ENCODE measurements around the gene AMBP. TPM values are rescaled to one million over a fixed set of nuclear protein-coding genes. Genes with fewer than 3 reads are reported as not detected.

The AMBP gene
- polyA plus RNA-seq, 1 donor, result 3.6 TPM

GRCh38 chr9:114098936-114099668 lies 21.0 kb upstream of the AMBP start, which contains the start of gene KIF12:
Gene KIF12, minus strand, starts transcription at chr9:114099292. Its CDS starts 16 bp downstream, at chr9:114099276.
- no CpG with 5 or more reads among the region's 32 CpGs for WGBS (ENCODE audit: insufficient coverage, low lambda C conversion rate)
- Histone ChIP-seq H3K9me3 (ENCODE audit: control insufficient read depth, low read depth, low read length) (peaks cover 8% of the 10 kb centered on the region), H3K27ac (ENCODE audit: low read length) (peak within 1 kb of the TSS; percentile 98), H3K36me3 (ENCODE audit: control insufficient read depth, insufficient read depth, low read length) (peaks cover 23% of the 10 kb centered on the region), H3K4me3 (ENCODE audit: low read length) (peak within 1 kb of the TSS; percentile 62), H3K4me1 (ENCODE audit: control insufficient read depth, insufficient read depth, low read length) (peaks cover 26% of the 10 kb centered on the region), H3K27me3 (ENCODE audit: control insufficient read depth, insufficient read depth, low read length) (no peaks in the 10 kb centered on the region)
- peak; percentile 83 to 93 for DNase-seq

- Histone ChIP-seq H3K27ac (ENCODE audit: low read length) (peak overlapping the region; percentile 98), H3K36me3 (ENCODE audit: control insufficient read depth, insufficient read depth, low read length) (peaks cover 31% of the 10 kb centered on the region), H3K4me1 (ENCODE audit: control insufficient read depth, insufficient read depth, low read length) (peaks cover 26% of the 10 kb centered on the region), H3K27me3 (ENCODE audit: control insufficient read depth, insufficient read depth, low read length) (no peaks in the 10 kb centered on the region), H3K9me3 (ENCODE audit: control insufficient read depth, low read depth, low read length) (peaks cover 8% of the 10 kb centered on the region), H3K4me3 (ENCODE audit: low read length) (peak overlapping the region; percentile 62)
- WGBS (ENCODE audit: insufficient coverage, low lambda C conversion rate), result no CpG with 5 or more reads among the region's 77 CpGs
- peak; percentile 86 to 92 for DNase-seq
Observed at GRCh38 chr9:114098021-114098935, 20.2 kb upstream of the AMBP start.

- no peaks in the 10 kb centered on the region for H3K27me3 ChIP-seq (ENCODE audit: control insufficient read depth, insufficient read depth, low read length)
- DNase-seq, result peak in 1 of 2 donors; percentile 77
- H3K4me3 ChIP-seq (ENCODE audit: low read length), result peak overlapping the region; percentile 62
- H3K9me3 ChIP-seq (ENCODE audit: control insufficient read depth, low read depth, low read length), result peaks cover 4% of the 10 kb centered on the region
- H3K4me1 ChIP-seq (ENCODE audit: control insufficient read depth, insufficient read depth, low read length), result peaks cover 26% of the 10 kb centered on the region
- peak overlapping the region; percentile 70 for H3K27ac ChIP-seq (ENCODE audit: low read length)
- H3K36me3 ChIP-seq (ENCODE audit: control insufficient read depth, insufficient read depth, low read length), result peaks cover 38% of the 10 kb centered on the region
- no CpG with 5 or more reads among the region's 18 CpGs for WGBS (ENCODE audit: insufficient coverage, low lambda C conversion rate)
Observed at GRCh38 chr9:114097613-114098020, 19.5 kb upstream of the AMBP start.

- peaks cover 26% of the 10 kb centered on the region for H3K4me1 ChIP-seq (ENCODE audit: control insufficient read depth, insufficient read depth, low read length)
- no CpG with 5 or more reads among the region's 14 CpGs for WGBS (ENCODE audit: insufficient coverage, low lambda C conversion rate)
- DNase-seq, result peak in 1 of 2 donors; percentile 27
- peak overlapping the region; percentile 62 for H3K4me3 ChIP-seq (ENCODE audit: low read length)
- H3K9me3 ChIP-seq (ENCODE audit: control insufficient read depth, low read depth, low read length), result no peaks in the 10 kb centered on the region
- H3K27ac ChIP-seq (ENCODE audit: low read length), result peak overlapping the region; percentile 70
- peaks cover 44% of the 10 kb centered on the region for H3K36me3 ChIP-seq (ENCODE audit: control insufficient read depth, insufficient read depth, low read length)
- no peaks in the 10 kb centered on the region for H3K27me3 ChIP-seq (ENCODE audit: control insufficient read depth, insufficient read depth, low read length)
Observed at GRCh38 chr9:114096866-114097612, 18.9 kb upstream of the AMBP start.

GRCh38 chr9:114096041-114096511 lies 18.0 kb upstream of the AMBP start:
- WGBS (ENCODE audit: insufficient coverage, low lambda C conversion rate), result 100% methylated on average over 3 of the region's 9 CpGs
- Histone ChIP-seq H3K27me3 (ENCODE audit: control insufficient read depth, insufficient read depth, low read length) (no peaks in the 10 kb centered on the region), H3K36me3 (ENCODE audit: control insufficient read depth, insufficient read depth, low read length) (peaks cover 51% of the 10 kb centered on the region), H3K9me3 (ENCODE audit: control insufficient read depth, low read depth, low read length) (no peaks in the 10 kb centered on the region), H3K4me3 (ENCODE audit: low read length) (no peak overlapping the region), H3K4me1 (ENCODE audit: control insufficient read depth, insufficient read depth, low read length) (peaks cover 26% of the 10 kb centered on the region), H3K27ac (ENCODE audit: low read length) (no peak overlapping the region)
- no peak for DNase-seq

GRCh38 chr9:114094971-114095370 lies 16.9 kb upstream of the AMBP start:
- H3K27ac ChIP-seq (ENCODE audit: low read length), result no peak overlapping the region
- H3K4me3 ChIP-seq (ENCODE audit: low read length), result no peak overlapping the region
- H3K27me3 ChIP-seq (ENCODE audit: control insufficient read depth, insufficient read depth, low read length), result no peaks in the 10 kb centered on the region
- no CpG with 5 or more reads among the region's 12 CpGs for WGBS (ENCODE audit: insufficient coverage, low lambda C conversion rate)
- peaks cover 54% of the 10 kb centered on the region for H3K36me3 ChIP-seq (ENCODE audit: control insufficient read depth, insufficient read depth, low read length)
- H3K4me1 ChIP-seq (ENCODE audit: control insufficient read depth, insufficient read depth, low read length), result peaks cover 21% of the 10 kb centered on the region
- no peaks in the 10 kb centered on the region for H3K9me3 ChIP-seq (ENCODE audit: control insufficient read depth, low read depth, low read length)
- no peak for DNase-seq

GRCh38 chr9:114093761-114094505 lies 15.8 kb upstream of the AMBP start:
- H3K9me3 ChIP-seq (ENCODE audit: control insufficient read depth, low read depth, low read length), result no peaks in the 10 kb centered on the region
- H3K36me3 ChIP-seq (ENCODE audit: control insufficient read depth, insufficient read depth, low read length), result peaks cover 54% of the 10 kb centered on the region
- peaks cover 16% of the 10 kb centered on the region for H3K4me1 ChIP-seq (ENCODE audit: control insufficient read depth, insufficient read depth, low read length)
- no CpG with 5 or more reads among the region's 9 CpGs for WGBS (ENCODE audit: insufficient coverage, low lambda C conversion rate)
- H3K4me3 ChIP-seq (ENCODE audit: low read length), result no peak overlapping the region
- H3K27ac ChIP-seq (ENCODE audit: low read length), result no peak overlapping the region
- no peak for DNase-seq
- no peaks in the 10 kb centered on the region for H3K27me3 ChIP-seq (ENCODE audit: control insufficient read depth, insufficient read depth, low read length)

GRCh38 chr9:114093031-114093471 lies 15.0 kb upstream of the AMBP start:
- Histone ChIP-seq H3K36me3 (ENCODE audit: control insufficient read depth, insufficient read depth, low read length) (peaks cover 54% of the 10 kb centered on the region), H3K4me1 (ENCODE audit: control insufficient read depth, insufficient read depth, low read length) (peaks cover 16% of the 10 kb centered on the region), H3K27me3 (ENCODE audit: control insufficient read depth, insufficient read depth, low read length) (no peaks in the 10 kb centered on the region), H3K9me3 (ENCODE audit: control insufficient read depth, low read depth, low read length) (no peaks in the 10 kb centered on the region), H3K4me3 (ENCODE audit: low read length) (no peak overlapping the region), H3K27ac (ENCODE audit: low read length) (no peak overlapping the region)
- WGBS (ENCODE audit: insufficient coverage, low lambda C conversion rate), result no CpG with 5 or more reads among the region's 4 CpGs
- DNase-seq, result no peak

- no peak for DNase-seq
- H3K36me3 ChIP-seq (ENCODE audit: control insufficient read depth, insufficient read depth, low read length), result peaks cover 54% of the 10 kb centered on the region
- H3K27me3 ChIP-seq (ENCODE audit: control insufficient read depth, insufficient read depth, low read length), result no peaks in the 10 kb centered on the region
- no peak overlapping the region for H3K4me3 ChIP-seq (ENCODE audit: low read length)
- WGBS (ENCODE audit: insufficient coverage, low lambda C conversion rate), result no CpG with 5 or more reads among the region's 4 CpGs
- no peak overlapping the region for H3K27ac ChIP-seq (ENCODE audit: low read length)
- H3K4me1 ChIP-seq (ENCODE audit: control insufficient read depth, insufficient read depth, low read length), result peaks cover 16% of the 10 kb centered on the region
- H3K9me3 ChIP-seq (ENCODE audit: control insufficient read depth, low read depth, low read length), result no peaks in the 10 kb centered on the region
Observed at GRCh38 chr9:114092336-114092735, 14.2 kb upstream of the AMBP start.

Measured in large intestine (tissue), 3 donors.